ENCODE measurements around the gene TSGA10IP. TPM values are rescaled to one million over a fixed set of nuclear protein-coding genes. Genes with fewer than 3 reads are reported as not detected.

Gene TSGA10IP
- total and polyA plus RNA-seq, 12 donors: 0.01 TPM; not detected in 11

- DNase-seq: no peak
- H3K36me3 ChIP-seq: peaks cover 0 to 16% (median 0%) of the 10 kb centered on the region in 9 donors
- WGBS, 2 donors: 72 to 73% methylated on average over 7 of the region's 7 CpGs
- peaks cover 44 to 71% (median 63%) of the 10 kb centered on the region in 9 donors for H3K4me1 ChIP-seq
- peak overlapping the region in 2 of 10 donors; percentile 14 to 29 for H3K4me3 ChIP-seq
- no peak for ATAC-seq
- intact Hi-C loops (cut with DNase I): loop anchor here in 3 of 10 donors (5.0 kb wide), 2 partner anchors 46 to 344 kb away; partner anchors contain the start of genes SART1 (in 2 of the 3), FAM89B (in 1 of the 3) and ZNRD2 (in 1 of the 3)
- H3K9me3 ChIP-seq: no peaks in the 10 kb centered on the region
- TF ChIP-seq, protein P1, sequence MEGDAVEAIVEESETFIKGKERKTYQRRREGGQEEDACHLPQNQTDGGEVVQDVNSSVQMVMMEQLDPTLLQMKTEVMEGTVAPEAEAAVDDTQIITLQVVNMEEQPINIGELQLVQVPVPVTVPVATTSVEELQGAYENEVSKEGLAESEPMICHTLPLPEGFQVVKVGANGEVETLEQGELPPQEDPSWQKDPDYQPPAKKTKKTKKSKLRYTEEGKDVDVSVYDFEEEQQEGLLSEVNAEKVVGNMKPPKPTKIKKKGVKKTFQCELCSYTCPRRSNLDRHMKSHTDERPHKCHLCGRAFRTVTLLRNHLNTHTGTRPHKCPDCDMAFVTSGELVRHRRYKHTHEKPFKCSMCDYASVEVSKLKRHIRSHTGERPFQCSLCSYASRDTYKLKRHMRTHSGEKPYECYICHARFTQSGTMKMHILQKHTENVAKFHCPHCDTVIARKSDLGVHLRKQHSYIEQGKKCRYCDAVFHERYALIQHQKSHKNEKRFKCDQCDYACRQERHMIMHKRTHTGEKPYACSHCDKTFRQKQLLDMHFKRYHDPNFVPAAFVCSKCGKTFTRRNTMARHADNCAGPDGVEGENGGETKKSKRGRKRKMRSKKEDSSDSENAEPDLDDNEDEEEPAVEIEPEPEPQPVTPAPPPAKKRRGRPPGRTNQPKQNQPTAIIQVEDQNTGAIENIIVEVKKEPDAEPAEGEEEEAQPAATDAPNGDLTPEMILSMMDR (IDR thresholded peaks at IDR 0.05): no peak
- H3K27me3 ChIP-seq: no peaks in the 10 kb centered on the region
- peak overlapping the region in 9 of 10 donors; percentile 67 to 99 (median 81) for H3K27ac ChIP-seq
These were observed 28.9 kb upstream of the TSGA10IP start for GRCh38 chr11:65916391-65916790.

DNA sequence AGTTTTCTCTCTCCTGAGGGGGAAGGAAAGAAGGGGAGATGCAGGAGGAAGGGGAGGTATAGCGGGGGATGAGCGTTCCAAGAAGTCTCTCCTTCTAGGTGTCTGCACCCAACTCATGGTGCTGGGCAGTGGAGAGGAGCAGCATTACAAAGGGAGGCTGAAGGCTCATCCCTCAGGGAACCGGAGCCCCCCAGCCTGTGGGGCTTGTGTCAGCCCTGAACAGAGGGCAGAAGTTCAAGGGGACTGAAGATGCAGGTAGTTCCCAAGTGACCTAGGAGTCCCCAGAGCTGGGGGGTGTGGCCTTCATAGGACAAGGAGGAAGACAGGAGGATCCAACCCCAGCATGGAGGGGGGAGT lies 28.2 kb upstream of the TSGA10IP start:
- ATAC-seq (no peak), DNase-seq (no peak)
- no peaks in the 10 kb centered on the region for H3K27me3 ChIP-seq
- peaks cover 0 to 22% (median 0%) of the 10 kb centered on the region in 9 donors for H3K36me3 ChIP-seq
- H3K4me1 ChIP-seq: peaks cover 37 to 64% (median 56%) of the 10 kb centered on the region in 9 donors
- peak overlapping the region in 8 of 10 donors; percentile 74 to 100 (median 94) for H3K4me3 ChIP-seq
- TF ChIP-seq, protein P1 (IDR thresholded peaks at IDR 0.05): no peak
- peak overlapping the region in 6 of 10 donors; percentile 78 to 99 (median 96) for H3K27ac ChIP-seq
- intact Hi-C loops (cut with DNase I): loop anchor here in 3 of 10 donors (5.0 kb wide), 2 partner anchors 45 to 345 kb away; partner anchors contain the start of genes SART1 (in 2 of the 3), FAM89B (in 1 of the 3) and ZNRD2 (in 1 of the 3)
- WGBS, 2 donors: 93 to 100% methylated on average over 3 of the region's 3 CpGs
- H3K9me3 ChIP-seq: no peaks in the 10 kb centered on the region

GRCh38 chr11:65917434-65918210 lies 27.7 kb upstream of the TSGA10IP start:
- H3K27ac ChIP-seq: peak overlapping the region; percentile 95 to 99 (median 97)
- no peaks in the 10 kb centered on the region for H3K27me3 ChIP-seq
- ATAC-seq: no peak
- peaks cover 0 to 28% (median 0%) of the 10 kb centered on the region in 9 donors for H3K36me3 ChIP-seq
- intact Hi-C loops (cut with DNase I): loop anchor here in 4 of 10 donors (2.0 to 5.0 kb wide), 5 partner anchors 27 to 345 kb away; partner anchors contain the start of genes SART1 (in 3 of the 4), FIBP (in 2 of the 4), CCDC85B (in 1 of the 4) and FAM89B (in 1 of the 4)
- H3K4me3 ChIP-seq: peak overlapping the region; percentile 74 to 100 (median 94)
- no peaks in the 10 kb centered on the region for H3K9me3 ChIP-seq
- 81 to 83% methylated on average over 35 of the region's 35 CpGs for WGBS, 2 donors
- H3K4me1 ChIP-seq: peaks cover 36 to 60% (median 53%) of the 10 kb centered on the region in 9 donors
- DNase-seq: no peak
- TF ChIP-seq, protein P1 (IDR thresholded peaks at IDR 0.05): no peak
